Kidney epithelial cell (primary cell): ENCODE results near the gene SLC37A3. TPM values are rescaled to one million over a fixed set of nuclear protein-coding genes. Genes with fewer than 3 reads are reported as not detected.

ENCODE experiments used
- DNase-seq: peaks from one replicate; pipeline ENCODE4 v3.0.0-alpha.2; 2010; ENCODE audit warnings: low read depth
- H3K27me3 ChIP-seq: 2 replicates; pipeline ENCODE4 v1.6.0; 2011; ENCODE audit warnings: low read length; ENCODE audit not compliant: control insufficient read depth, insufficient read depth
- H3K36me3 ChIP-seq: 2 replicates; pipeline ENCODE4 v1.5.1; 2011; ENCODE audit warnings: low read length; ENCODE audit not compliant: control insufficient read depth, insufficient read depth
- H3K4me3 ChIP-seq: 2 replicates; pipeline ENCODE4 v1.5.1; 2011; ENCODE audit warnings: low read depth, mild to moderate bottlenecking, control low read depth, low read length
- total RNA-seq: library from RNA; depleted of rRNA; stranded (reverse); fragments of >200 nt; gene quantifications from 2 replicates; pipeline ENCODE4 v1.2.3, GENCODE V29; 2015
- TF ChIP-seq, protein P1 (sequence below): IDR thresholded peaks from 2 replicates; pipeline ENCODE4 v1.5.1; 2011; ENCODE audit warnings: mild to moderate bottlenecking, moderate library complexity, low read length, control low read depth, inconsistent platforms; ENCODE audit not compliant: insufficient read depth, poor library complexity, severe bottlenecking

SLC37A3 gene
- total RNA-seq, 1 donor from 2014 or later = 34.7 TPM

DNA sequence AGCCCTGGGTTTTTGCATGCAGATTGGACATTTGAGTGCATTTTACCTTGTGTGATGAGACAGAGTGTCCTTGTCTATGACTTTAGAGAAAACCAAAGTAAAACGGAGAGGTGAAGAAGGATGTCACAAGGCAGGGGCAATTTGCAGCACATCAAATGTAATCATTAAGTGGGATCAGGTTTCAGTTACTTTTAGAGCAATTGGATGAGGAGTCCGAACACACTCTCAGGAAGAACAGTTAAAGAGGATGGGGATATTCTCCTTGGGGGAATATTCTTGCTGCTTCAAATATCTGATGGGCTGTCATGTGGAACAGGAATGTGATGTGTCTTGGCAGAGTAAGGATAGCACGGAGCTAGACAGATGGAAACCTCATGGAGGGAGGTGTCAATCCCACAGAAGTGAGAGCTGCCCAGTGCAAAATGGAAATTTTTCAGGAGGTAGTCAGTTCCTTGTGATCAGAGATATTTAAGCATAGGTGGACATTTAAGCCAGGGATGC lies 6.3 kb upstream of the SLC37A3 start:
- TF ChIP-seq, protein P1, sequence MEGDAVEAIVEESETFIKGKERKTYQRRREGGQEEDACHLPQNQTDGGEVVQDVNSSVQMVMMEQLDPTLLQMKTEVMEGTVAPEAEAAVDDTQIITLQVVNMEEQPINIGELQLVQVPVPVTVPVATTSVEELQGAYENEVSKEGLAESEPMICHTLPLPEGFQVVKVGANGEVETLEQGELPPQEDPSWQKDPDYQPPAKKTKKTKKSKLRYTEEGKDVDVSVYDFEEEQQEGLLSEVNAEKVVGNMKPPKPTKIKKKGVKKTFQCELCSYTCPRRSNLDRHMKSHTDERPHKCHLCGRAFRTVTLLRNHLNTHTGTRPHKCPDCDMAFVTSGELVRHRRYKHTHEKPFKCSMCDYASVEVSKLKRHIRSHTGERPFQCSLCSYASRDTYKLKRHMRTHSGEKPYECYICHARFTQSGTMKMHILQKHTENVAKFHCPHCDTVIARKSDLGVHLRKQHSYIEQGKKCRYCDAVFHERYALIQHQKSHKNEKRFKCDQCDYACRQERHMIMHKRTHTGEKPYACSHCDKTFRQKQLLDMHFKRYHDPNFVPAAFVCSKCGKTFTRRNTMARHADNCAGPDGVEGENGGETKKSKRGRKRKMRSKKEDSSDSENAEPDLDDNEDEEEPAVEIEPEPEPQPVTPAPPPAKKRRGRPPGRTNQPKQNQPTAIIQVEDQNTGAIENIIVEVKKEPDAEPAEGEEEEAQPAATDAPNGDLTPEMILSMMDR = no peak
- Histone ChIP-seq H3K36me3 (no peaks in the 10 kb centered on the region), H3K4me3 (no peak overlapping the region), H3K27me3 (no peaks in the 10 kb centered on the region)
- peak; percentile 81 for DNase-seq

DNA sequence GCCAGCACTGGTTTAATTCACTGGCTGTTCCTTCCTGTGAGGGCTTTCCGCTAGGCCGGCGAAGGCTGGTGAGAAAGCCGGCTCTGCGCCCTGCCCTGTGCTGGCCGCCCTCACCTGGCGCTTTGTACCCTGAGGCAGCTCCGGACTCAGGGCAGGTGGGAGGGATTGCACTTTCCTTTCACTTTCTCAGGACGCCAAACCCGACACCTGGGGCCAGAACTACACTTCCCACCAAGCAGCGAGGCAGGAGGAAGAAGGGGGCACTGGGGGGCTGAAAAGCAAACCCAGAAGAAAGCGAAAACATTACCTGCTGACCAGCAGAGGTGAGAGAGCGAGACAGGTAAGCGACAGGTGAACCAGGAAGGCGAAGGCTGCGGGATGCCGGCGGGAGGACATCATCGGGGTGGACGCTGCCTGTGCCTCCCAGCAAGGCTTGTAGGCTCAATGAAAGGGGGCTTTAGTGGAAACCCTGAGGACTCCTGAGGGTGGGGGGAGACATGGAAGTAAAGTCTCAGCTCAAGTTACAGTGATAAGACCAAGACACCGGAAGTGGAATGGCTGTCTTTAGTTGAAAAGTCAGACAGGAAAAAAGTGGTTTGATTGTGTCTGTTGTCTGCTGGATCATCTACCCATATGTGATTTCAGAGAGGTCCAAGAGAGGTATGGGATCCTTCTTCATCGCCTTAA lies 5.7 kb upstream of the SLC37A3 start, which contains the start of gene RAB19:
RAB19 (plus strand) TSS at position 181 of the 687 bp plus-strand sequence. CDS start 3,589 bp downstream, outside the sequence.
- no peaks in the 10 kb centered on the region for H3K36me3 ChIP-seq
- no peaks in the 10 kb centered on the region for H3K27me3 ChIP-seq
- TF ChIP-seq, protein P1 = no peak
- H3K4me3 ChIP-seq = peak within 1 kb of the TSS; percentile 40
- no peak for DNase-seq

DNA sequence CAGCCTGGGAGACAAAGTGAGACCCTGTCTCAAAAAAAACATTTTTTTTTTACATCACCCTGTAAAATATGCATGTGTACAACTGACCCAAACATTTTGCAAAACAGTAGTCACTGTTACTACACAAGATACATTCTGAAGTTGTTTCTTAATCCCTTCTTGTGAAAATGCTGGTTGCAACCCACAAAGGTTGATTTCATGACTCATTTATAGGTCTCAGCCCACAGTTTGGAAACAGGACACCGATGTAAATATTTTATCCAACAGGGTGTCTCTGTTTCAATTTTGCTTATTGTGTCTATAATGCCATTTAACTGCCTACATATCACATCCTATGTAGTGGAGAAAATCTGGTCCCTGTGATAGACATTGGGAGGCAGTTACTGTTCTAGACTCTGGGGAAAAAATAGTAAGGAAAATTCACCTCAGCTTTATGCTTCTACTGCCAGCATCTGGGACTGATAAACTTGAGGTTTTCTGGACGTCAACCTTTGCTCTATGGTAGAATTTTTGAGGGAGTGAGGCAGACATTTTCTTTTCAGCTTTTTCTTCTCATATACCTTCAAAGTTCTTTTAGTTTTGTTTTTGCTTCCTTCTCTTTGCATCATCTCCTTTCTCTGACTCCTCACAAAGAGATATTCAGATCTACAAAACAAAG lies 4.0 kb upstream of the SLC37A3 start:
- DNase-seq = peak; percentile 34
- no peaks in the 10 kb centered on the region for H3K36me3 ChIP-seq
- no peak overlapping the region for H3K4me3 ChIP-seq
- no peaks in the 10 kb centered on the region for H3K27me3 ChIP-seq
- TF ChIP-seq, protein P1 = no peak

DNA sequence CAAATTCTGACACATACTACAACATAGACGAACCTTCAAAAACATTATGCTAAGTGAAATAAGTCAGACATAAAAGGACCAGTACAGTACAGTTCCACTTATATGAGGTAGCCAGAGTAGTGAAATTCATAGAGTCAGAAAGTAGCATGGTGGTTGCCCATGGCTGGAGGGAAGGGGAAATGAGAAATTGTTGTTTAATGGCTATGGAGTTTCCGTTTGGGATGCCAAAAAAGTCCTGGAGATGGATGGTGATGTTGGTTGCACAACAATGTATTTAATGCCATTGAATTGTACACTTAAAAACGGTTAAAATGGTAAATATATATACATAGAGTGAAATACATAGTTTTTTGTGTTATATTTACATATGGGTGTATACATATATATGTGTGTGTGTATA lies 2.1 kb upstream of the SLC37A3 start:
- H3K27me3 ChIP-seq = no peaks in the 10 kb centered on the region
- DNase-seq = no peak
- H3K36me3 ChIP-seq = no peaks in the 10 kb centered on the region
- TF ChIP-seq, protein P1 = no peak
- H3K4me3 ChIP-seq = no peak overlapping the region

DNA sequence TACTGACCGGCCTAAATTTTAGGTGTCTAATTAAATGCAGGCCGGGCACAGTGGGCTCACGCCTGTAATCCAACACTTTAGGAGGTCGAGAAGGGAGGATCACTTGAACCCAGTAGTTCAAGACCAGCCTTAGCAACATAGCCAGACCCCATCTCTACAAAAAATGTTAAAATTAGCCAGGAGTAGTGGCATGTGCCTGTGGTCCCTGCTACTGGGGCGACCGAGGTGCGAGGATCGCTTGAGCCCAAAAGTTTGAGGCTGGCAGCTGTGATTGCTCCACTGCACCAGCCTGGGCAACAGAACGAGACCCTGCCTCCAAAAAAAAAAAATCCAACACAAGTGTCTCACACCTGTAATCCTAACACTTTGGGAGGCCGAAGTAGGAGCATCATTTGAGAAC lies 491 bp upstream of the SLC37A3 start:
- DNase-seq = no peak
- TF ChIP-seq, protein P1 = no peak

More for the DNA sequence above, 491 bp upstream of the SLC37A3 start:
- Histone ChIP-seq H3K27me3 (peaks cover under 1% of the 10 kb centered on the region), H3K36me3 (no peaks in the 10 kb centered on the region), H3K4me3 (no peak overlapping the region)
